Measurements from ENCODE around the gene SERPINB1. TPM values are rescaled to one million over a fixed set of nuclear protein-coding genes. Genes with fewer than 3 reads are reported as not detected.
"Not testable (repeated sequence)": the region's sequence is repeated elsewhere in the genome, so short reads cannot be mapped to it uniquely, and the experiment has no call there.

The SERPINB1 gene
- polyA plus RNA-seq (ENCODE audit: insufficient read length in 12 of 12), result 10 to 100 TPM in 11 of 12 donors, not detected in 1; 10.8 to 26.3 (median 17.8) TPM
- long read RNA-seq, donor 1, transcript SERPINB1-201 (7 exons, 2,619 nt), result major isoform, 35 of 75 reads
- long read RNA-seq, donor 1, partial matches to known transcripts, result 40 of 75 reads
- long read RNA-seq, donor 1, other reads (novel, unspliced or antisense), result 0 of 75 reads
- long read RNA-seq, donor 2, transcript SERPINB1-201 (7 exons, 2,619 nt), result major isoform, 7 of 7 reads
- long read RNA-seq, donor 2, partial matches to known transcripts, result 0 of 7 reads
- long read RNA-seq, donor 2, other reads (novel, unspliced or antisense), result 0 of 7 reads
- long read RNA-seq, donor 3, partial matches to known transcripts, result 0 of 1 reads
- long read RNA-seq, donor 3, other reads (novel, unspliced or antisense), result 0 of 1 reads
- long read RNA-seq, donor 4, partial matches to known transcripts, result 0 of 4 reads
- long read RNA-seq, donor 4, other reads (novel, unspliced or antisense), result 0 of 4 reads
- long read RNA-seq, donor 5, partial matches to known transcripts, result 0 of 4 reads
- long read RNA-seq, donor 5, other reads (novel, unspliced or antisense), result 0 of 4 reads
- long read RNA-seq, donor 6, partial matches to known transcripts, result 0 of 1 reads
- long read RNA-seq, donor 6, other reads (novel, unspliced or antisense), result 0 of 1 reads
- long read RNA-seq, donor 7, partial matches to known transcripts, result 0 of 3 reads
- long read RNA-seq, donor 7, other reads (novel, unspliced or antisense), result 0 of 3 reads
- long read RNA-seq, donor 8, transcript SERPINB1-201 (7 exons, 2,619 nt), result major isoform, 5 of 5 reads
- long read RNA-seq, donor 8, partial matches to known transcripts, result 0 of 5 reads
- long read RNA-seq, donor 8, other reads (novel, unspliced or antisense), result 0 of 5 reads
- long read RNA-seq, donor 9, partial matches to known transcripts, result 0 of 3 reads
- long read RNA-seq, donor 9, other reads (novel, unspliced or antisense), result 0 of 3 reads
- long read RNA-seq, donor 10, transcript SERPINB1-201 (7 exons, 2,619 nt), result major isoform, 5 of 5 reads
- long read RNA-seq, donor 10, partial matches to known transcripts, result 0 of 5 reads
- long read RNA-seq, donor 10, other reads (novel, unspliced or antisense), result 0 of 5 reads
- long read RNA-seq, donor 11, partial matches to known transcripts, result 0 of 2 reads
- long read RNA-seq, donor 11, other reads (novel, unspliced or antisense), result 0 of 2 reads

GRCh38 chr6:2841264-2842138 lies at the start of gene SERPINB1:
TSS of gene SERPINB1 (minus strand) at chr6:2841863. CDS start at chr6:2840586, 1,277 bp downstream.
- DNase-seq, result peak; percentile 86

- DNase-seq, result no peak
These were observed 49.5 kb upstream of the SERPINB1 start for GRCh38 chr6:2890976-2891767.

DNA sequence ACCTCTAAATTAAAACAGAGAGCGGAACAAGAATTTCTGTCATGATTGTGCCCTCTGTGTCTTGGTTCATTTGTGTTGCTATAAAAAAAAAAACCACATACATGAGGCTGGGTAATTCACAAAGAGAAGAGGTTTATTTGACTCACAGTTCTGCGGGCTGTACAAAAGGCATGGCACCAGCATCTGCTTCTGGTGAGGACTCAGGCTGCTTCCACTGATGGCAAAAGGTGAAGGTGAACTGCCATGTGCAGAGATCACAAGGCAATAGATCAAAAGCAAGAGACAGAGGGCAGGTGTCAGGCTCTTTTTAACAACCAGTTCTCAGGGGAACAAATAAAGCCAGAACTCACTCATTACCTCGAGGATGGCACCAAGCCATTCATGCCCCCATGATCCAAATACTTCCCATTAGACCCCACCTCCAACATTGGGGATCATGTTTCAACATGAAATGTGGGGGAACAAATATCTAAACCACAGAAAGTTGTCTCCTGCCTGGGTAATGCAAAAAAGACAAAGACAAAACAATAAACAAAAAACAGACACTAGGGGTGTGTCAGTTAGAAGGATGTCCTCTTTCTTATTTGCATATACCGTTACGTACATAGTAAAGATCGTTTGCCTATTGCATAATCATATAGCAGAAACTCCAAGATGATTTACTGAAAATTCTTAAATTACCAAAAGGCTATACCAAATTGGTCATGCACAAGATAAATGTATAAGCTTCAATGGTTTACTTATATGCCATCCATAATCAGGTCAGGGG lies 44.5 kb upstream of the SERPINB1 start:
- DNase-seq, result no peak

- DNase-seq, result no peak
These were observed 43.1 kb upstream of the SERPINB1 start for GRCh38 chr6:2884804-2885203.

- DNase-seq, result no peak
These were observed 42.0 kb upstream of the SERPINB1 start for GRCh38 chr6:2883673-2884072.

- no peak for DNase-seq
These were observed 39.8 kb upstream of the SERPINB1 start for GRCh38 chr6:2881423-2881822.

- not testable (repeated sequence) for DNase-seq
These were observed 38.5 kb upstream of the SERPINB1 start for GRCh38 chr6:2880156-2880555.

DNA sequence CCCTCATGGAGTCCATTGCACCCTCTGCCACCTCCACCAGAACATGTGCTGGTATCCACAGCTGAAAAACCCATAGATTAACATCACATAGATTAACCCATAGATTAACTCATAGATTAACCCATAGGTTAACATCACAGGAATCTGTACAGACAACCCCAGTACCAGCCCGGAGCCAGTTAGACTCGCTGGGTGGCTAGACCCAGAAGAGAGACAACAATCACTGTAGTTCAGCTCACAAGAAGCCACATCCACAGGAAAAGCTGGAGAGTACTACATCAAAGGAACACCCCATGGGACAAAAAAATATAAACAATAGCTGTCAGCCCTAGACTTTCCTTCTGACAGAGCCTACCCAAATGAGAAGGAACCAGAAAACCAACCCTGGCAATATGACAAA lies 36.3 kb upstream of the SERPINB1 start:
- no peak for DNase-seq

GRCh38 chr6:2877057-2877882 lies 35.6 kb upstream of the SERPINB1 start:
- DNase-seq, result no peak

GRCh38 chr6:2876210-2877056 lies 34.8 kb upstream of the SERPINB1 start:
- no peak for DNase-seq

- DNase-seq, result no peak
These were observed 33.9 kb upstream of the SERPINB1 start for GRCh38 chr6:2875359-2876191.

DNA sequence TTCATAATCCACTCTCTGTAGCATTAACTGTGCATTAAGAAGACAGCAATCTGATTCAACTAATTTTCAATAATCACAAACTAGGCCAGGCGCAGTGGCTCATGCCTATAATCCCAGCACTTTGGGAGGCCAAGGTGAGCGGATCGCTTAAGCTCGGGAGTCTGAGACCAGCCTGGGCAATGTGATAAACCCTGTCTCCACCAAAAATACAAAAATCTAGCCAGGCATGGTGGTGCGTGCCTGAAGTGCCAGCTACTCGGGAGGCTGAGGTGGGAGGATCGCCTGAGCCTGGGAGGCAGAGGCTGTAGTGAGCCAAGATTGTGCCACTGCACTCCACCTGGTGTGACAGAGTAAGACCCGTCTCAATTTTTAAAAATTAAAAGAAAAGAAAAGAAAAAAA lies 32.0 kb upstream of the SERPINB1 start:
- no peak for DNase-seq

- DNase-seq, result no peak
These were observed 31.0 kb upstream of the SERPINB1 start for GRCh38 chr6:2872423-2873358.

- DNase-seq, result no peak
These were observed 30.3 kb upstream of the SERPINB1 start for GRCh38 chr6:2871953-2872352.

DNA sequence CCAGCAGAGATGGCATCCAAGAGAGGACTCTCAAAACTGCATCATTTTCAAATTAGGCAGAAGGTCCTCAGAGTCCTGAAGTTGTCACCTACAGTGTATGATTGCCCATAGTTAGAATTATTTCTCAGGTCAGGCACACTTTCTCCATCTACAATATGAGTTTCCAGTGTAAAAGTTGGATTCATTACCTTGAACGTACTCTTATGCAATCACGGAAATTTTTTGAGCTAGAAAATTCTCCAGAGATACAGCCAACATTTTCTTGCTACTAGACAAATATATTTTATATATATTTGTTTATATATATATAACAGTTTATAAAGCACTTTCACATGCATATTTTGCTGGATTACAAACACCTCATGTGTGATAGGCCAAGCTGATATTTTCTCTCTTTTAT lies 29.4 kb upstream of the SERPINB1 start:
- DNase-seq, result no peak
